Measurements from ENCODE around the gene PPP3CA. TPM values are rescaled to one million over a fixed set of nuclear protein-coding genes. Genes with fewer than 3 reads are reported as not detected.

The PPP3CA gene
- total RNA-seq, 1 experiment from 2014 or later, result 133 TPM

DNA sequence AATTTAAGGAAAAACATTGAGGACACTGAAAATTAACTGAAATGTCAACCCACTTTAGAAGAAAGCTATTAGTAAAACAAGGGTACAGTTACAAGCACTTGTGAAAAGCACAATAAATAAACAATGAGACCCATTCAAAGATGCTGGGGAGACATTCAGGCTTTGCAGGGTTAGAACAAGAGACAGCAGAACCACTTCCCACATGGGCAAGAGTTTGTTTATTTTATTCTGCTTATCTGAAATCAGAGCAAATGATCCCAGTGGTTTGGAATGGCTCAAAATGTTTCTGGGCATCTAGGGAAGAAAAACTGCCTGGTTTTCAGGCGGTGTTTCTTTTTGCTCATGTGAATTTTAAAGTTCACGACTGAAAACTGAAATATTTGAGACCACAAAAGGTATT is 42.4 kb downstream of the PPP3CA start:
- BruUV-seq (replicated peaks), result no TSS peak
- Histone ChIP-seq H3K27me3 (ENCODE audit: insufficient read depth, low read length) (no peaks in the 10 kb centered on the region), H2AFZ (ENCODE audit: low read depth, low read length, poor library complexity, severe bottlenecking) (no peak overlapping the region), H3K4me1 (ENCODE audit: control insufficient read depth in 1 of 2, insufficient read depth in 2 of 2, low read length in 2 of 2) (peaks cover 33 to 37% of the 10 kb centered on the region in 2 experiments; a peak in 3 of 4 replicates), H3K36me3 (ENCODE audit: control insufficient read depth in 1 of 2, insufficient read depth in 2 of 2, low read length in 2 of 2) (no peaks in the 10 kb centered on the region), H3K9ac (ENCODE audit: low read length) (no peak overlapping the region), H4K20me1 (ENCODE audit: insufficient read depth) (no peaks in the 10 kb centered on the region), H3K9me3 (ENCODE audit: control insufficient read depth in 1 of 2, insufficient read depth in 1 of 2, low read depth in 1 of 2, low read length in 2 of 2) (no peaks in the 10 kb centered on the region), H3K4me3 (replicated peaks in 1 of 2; ENCODE audit: low read depth in 1 of 2, low read length in 2 of 2) (no peak overlapping the region), H3K27ac (ENCODE audit: low read depth, low read length) (peak overlapping the region; percentile 16; the same call in 1 of the 2 replicates), H3K79me2 (ENCODE audit: insufficient read depth, low read length) (peaks cover 92% of the 10 kb centered on the region), H3K9me2 (ENCODE audit: insufficient read depth) (no peaks in the 10 kb centered on the region), H3K4me2 (ENCODE audit: low read length) (no peak overlapping the region)
- ATAC-seq (no peak), DNase-seq (ENCODE audit: low read depth, low spot score) (no peak)
- TF ChIP-seq CBX3 (IDR thresholded peaks at IDR 0.05; ENCODE audit: low read depth) (no peak), POLR2AphosphoS5 (IDR thresholded peaks at IDR 0.05; ENCODE audit: low read depth, low read length) (no peak), SRF (IDR thresholded peaks at IDR 0.05; ENCODE audit: low read depth) (no peak), CEBPB (IDR thresholded peaks at IDR 0.05; ENCODE audit: low read depth) (no peak), RAD21 (IDR thresholded peaks at IDR 0.05; ENCODE audit: low read depth) (no peak), FOSL1 (IDR thresholded peaks at IDR 0.05; ENCODE audit: low read depth) (no peak), EZH2 (IDR thresholded peaks at IDR 0.05) (no peak), POLR2A (IDR thresholded peaks at IDR 0.05; ENCODE audit: borderline replicate concordance, extremely low read depth, insufficient read depth, insufficient read length) (no peak), ZFX (IDR thresholded peaks at IDR 0.05) (no peak), ELF1 (IDR thresholded peaks at IDR 0.05; ENCODE audit: borderline replicate concordance, low read depth) (no peak), JUND (IDR thresholded peaks at IDR 0.05) (no peak), SP1 (IDR thresholded peaks at IDR 0.05; ENCODE audit: low read depth) (no peak), EZH2phosphoT487 (IDR thresholded peaks at IDR 0.05; ENCODE audit: borderline replicate concordance) (no peak)
- TF ChIP-seq, protein P1, sequence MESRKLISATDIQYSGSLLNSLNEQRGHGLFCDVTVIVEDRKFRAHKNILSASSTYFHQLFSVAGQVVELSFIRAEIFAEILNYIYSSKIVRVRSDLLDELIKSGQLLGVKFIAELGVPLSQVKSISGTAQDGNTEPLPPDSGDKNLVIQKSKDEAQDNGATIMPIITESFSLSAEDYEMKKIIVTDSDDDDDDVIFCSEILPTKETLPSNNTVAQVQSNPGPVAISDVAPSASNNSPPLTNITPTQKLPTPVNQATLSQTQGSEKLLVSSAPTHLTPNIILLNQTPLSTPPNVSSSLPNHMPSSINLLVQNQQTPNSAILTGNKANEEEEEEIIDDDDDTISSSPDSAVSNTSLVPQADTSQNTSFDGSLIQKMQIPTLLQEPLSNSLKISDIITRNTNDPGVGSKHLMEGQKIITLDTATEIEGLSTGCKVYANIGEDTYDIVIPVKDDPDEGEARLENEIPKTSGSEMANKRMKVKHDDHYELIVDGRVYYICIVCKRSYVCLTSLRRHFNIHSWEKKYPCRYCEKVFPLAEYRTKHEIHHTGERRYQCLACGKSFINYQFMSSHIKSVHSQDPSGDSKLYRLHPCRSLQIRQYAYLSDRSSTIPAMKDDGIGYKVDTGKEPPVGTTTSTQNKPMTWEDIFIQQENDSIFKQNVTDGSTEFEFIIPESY (IDR thresholded peaks at IDR 0.05; ENCODE audit: extremely low read depth, insufficient replicate concordance, low read length), result no peak
- TF ChIP-seq, protein P2, sequence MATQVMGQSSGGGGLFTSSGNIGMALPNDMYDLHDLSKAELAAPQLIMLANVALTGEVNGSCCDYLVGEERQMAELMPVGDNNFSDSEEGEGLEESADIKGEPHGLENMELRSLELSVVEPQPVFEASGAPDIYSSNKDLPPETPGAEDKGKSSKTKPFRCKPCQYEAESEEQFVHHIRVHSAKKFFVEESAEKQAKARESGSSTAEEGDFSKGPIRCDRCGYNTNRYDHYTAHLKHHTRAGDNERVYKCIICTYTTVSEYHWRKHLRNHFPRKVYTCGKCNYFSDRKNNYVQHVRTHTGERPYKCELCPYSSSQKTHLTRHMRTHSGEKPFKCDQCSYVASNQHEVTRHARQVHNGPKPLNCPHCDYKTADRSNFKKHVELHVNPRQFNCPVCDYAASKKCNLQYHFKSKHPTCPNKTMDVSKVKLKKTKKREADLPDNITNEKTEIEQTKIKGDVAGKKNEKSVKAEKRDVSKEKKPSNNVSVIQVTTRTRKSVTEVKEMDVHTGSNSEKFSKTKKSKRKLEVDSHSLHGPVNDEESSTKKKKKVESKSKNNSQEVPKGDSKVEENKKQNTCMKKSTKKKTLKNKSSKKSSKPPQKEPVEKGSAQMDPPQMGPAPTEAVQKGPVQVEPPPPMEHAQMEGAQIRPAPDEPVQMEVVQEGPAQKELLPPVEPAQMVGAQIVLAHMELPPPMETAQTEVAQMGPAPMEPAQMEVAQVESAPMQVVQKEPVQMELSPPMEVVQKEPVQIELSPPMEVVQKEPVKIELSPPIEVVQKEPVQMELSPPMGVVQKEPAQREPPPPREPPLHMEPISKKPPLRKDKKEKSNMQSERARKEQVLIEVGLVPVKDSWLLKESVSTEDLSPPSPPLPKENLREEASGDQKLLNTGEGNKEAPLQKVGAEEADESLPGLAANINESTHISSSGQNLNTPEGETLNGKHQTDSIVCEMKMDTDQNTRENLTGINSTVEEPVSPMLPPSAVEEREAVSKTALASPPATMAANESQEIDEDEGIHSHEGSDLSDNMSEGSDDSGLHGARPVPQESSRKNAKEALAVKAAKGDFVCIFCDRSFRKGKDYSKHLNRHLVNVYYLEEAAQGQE (IDR thresholded peaks at IDR 0.05; ENCODE audit: low read depth), result no peak
- TF ChIP-seq, protein P3, sequence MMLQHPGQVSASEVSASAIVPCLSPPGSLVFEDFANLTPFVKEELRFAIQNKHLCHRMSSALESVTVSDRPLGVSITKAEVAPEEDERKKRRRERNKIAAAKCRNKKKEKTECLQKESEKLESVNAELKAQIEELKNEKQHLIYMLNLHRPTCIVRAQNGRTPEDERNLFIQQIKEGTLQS (IDR thresholded peaks at IDR 0.05), result no peak
- TF ChIP-seq, protein P4, sequence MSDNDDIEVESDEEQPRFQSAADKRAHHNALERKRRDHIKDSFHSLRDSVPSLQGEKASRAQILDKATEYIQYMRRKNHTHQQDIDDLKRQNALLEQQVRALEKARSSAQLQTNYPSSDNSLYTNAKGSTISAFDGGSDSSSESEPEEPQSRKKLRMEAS (IDR thresholded peaks at IDR 0.05), result no peak
- ChIA-PET POLR2A (no interaction called here), RAD21 (ENCODE audit: low non-redundant PET in 1 of 2, low total read pairs in 2 of 2, uncharacterized antibody in 2 of 2, unreplicated experiment in 2 of 2) (no interaction called here), CTCF (no interaction called here)
- intact Hi-C loops (cut with micrococcal nuclease), result no loop called here

Data from HCT116 (cell line).